22Rv1 (cell line): ENCODE results near the gene PIK3C2B.

Source experiments
- ZFX ChIP-seq: fragments of 450-650 bp; IDR thresholded peaks from 2 replicates; pipeline ENCODE4 v1.6.1; 2017; ENCODE audit warnings: antibody characterized with exemption, borderline replicate concordance
- TF ChIP-seq, protein P1 (sequence below): fragments of 450-650 bp; IDR thresholded peaks from 2 replicates; pipeline ENCODE4 v1.5.1; 2017; ENCODE audit warnings: mild to moderate bottlenecking

DNA sequence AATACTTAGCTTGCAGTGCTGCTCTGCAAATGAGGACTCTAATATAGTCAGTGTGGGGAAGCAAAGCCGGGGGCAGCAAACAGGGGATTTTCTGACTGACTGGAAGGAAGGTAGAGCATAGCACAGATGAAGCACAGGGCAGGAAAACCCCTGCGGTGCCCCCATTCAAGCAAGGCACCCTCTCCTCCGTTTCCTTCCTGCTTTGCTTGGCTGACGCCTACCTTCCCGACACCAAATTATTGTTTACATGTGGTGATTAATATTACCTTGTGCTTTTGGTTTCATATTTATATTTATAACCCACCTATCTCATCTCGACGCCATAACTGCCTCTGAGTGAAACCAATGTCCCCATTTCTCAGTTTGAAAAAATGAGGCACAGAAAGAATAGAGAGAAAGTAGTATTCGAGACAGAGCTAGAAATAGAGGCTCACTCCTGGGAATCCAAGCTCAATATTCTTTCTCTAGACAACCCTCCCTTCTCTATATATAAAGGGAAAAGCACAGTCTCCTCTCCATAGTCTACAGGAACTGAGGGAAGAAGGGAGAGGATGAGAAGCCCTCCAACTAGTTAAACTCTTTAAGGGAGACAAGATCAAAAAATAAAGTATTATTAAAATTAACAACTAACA is 41.3 kb downstream of the PIK3C2B start:
- TF ChIP-seq, protein P1, sequence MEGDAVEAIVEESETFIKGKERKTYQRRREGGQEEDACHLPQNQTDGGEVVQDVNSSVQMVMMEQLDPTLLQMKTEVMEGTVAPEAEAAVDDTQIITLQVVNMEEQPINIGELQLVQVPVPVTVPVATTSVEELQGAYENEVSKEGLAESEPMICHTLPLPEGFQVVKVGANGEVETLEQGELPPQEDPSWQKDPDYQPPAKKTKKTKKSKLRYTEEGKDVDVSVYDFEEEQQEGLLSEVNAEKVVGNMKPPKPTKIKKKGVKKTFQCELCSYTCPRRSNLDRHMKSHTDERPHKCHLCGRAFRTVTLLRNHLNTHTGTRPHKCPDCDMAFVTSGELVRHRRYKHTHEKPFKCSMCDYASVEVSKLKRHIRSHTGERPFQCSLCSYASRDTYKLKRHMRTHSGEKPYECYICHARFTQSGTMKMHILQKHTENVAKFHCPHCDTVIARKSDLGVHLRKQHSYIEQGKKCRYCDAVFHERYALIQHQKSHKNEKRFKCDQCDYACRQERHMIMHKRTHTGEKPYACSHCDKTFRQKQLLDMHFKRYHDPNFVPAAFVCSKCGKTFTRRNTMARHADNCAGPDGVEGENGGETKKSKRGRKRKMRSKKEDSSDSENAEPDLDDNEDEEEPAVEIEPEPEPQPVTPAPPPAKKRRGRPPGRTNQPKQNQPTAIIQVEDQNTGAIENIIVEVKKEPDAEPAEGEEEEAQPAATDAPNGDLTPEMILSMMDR = no peak
- TF ChIP-seq ZFX = no peak
